Gastrocnemius medialis (tissue), 4 donors: Measurements from ENCODE around the gene BCL2A1.

Source experiments
- CTCF ChIP-seq, 5 experiments: fragments of 450-650 bp in 3 of 5; fragments of 200-600 bp in 2 of 5; sonication (generic) in 2 of 5; IDR thresholded peaks in 4 of 5; conservative IDR thresholded peaks in 1 of 5; 1 replicate in 4 of 5; 2 replicates in 1 of 5; pipeline ENCODE4 v1.5.1; 2016 to 2019; ENCODE audit warnings: antibody characterized with exemption in 5 of 5, mild to moderate bottlenecking in 3 of 5, moderate library complexity in 3 of 5
- POLR2A ChIP-seq, 2 donors: fragments of 450-650 bp; IDR thresholded peaks; one replicate each; pipeline ENCODE4 v1.6.1; 2017; ENCODE audit warnings: antibody characterized with exemption in 2 of 2, mild to moderate bottlenecking in 2 of 2, moderate library complexity in 2 of 2

DNA sequence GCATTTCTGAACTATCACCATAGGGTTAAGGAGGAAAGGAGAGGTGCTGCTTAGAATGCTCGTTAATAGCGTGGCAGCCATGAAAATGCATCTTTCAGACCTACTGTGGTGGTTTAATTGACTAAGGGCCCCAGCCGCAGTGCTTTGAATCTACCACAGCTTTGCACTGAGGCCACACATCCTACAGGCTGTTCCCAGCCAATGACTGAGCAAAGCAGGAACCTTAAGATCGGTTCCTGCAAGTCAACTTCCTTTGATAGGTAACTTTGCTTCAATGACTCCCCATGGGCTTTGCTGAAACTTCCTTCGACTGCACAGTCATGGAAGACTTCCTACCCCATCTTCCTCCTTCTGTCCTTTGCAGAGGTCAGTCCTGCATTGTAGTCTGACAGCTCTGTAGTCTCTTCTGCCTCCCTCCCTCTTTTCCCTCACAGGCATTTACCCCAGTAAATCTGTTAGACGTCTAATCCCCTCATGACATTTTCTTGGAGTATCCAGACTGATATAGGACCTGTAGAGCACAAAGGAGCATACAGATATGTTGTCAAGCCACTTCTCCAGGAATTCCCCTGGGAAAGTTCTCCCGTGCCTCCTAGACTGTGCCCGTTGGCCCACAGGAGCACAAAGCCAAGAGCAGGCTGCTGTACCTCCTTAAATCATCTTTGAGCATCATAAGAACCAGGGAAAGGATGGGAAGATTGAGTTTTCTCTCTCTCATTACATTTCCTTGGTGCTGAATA is 2.6 kb upstream of the BCL2A1 start:
- TF ChIP-seq CTCF (IDR thresholded peaks at IDR 0.05 in 4 of 5, conservative IDR thresholded peaks at IDR 0.05 in 1 of 5) (no peak), POLR2A (IDR thresholded peaks at IDR 0.05) (no peak)
